NCI-H187 (cell line): Measurements from ENCODE around the gene NTN1.
"Not testable (repeated sequence)": the region's sequence is repeated elsewhere in the genome, so short reads cannot be mapped to it uniquely, and the experiment has no call there.

Experiments used
- DNase-seq, 2 experiments: peaks; one replicate each; lab custom pipeline; 2025; lab: John Stamatoyannopoulos, UW

NTN1 gene

GRCh38 chr17:9021158-9021991 lies at the start of gene NTN1:
Gene NTN1, plus strand, starts transcription at chr17:9021510. Its CDS starts 864 bp downstream, at chr17:9022374.
- DNase-seq = no peak

- no peak for DNase-seq
These were observed 46.1 kb upstream of the NTN1 start for GRCh38 chr17:8975091-8975725.

- DNase-seq = no peak
These were observed 44.7 kb upstream of the NTN1 start for GRCh38 chr17:8976638-8977037.

- no peak for DNase-seq
These were observed 41.6 kb upstream of the NTN1 start for GRCh38 chr17:8979715-8980114.

GRCh38 chr17:8981443-8981842 lies 39.9 kb upstream of the NTN1 start:
- DNase-seq = no peak

- not testable (repeated sequence) for DNase-seq
These were observed 37.1 kb upstream of the NTN1 start for GRCh38 chr17:8984225-8984624.

GRCh38 chr17:8985054-8985701 lies 36.1 kb upstream of the NTN1 start:
- DNase-seq = no peak

- DNase-seq = no peak
These were observed 35.0 kb upstream of the NTN1 start for GRCh38 chr17:8986295-8986694.

GRCh38 chr17:8988263-8988935 lies 32.9 kb upstream of the NTN1 start:
- DNase-seq = not testable (repeated sequence)

- DNase-seq = no peak
These were observed 29.6 kb upstream of the NTN1 start for GRCh38 chr17:8991514-8992285.

GRCh38 chr17:8994319-8994718 lies 27.0 kb upstream of the NTN1 start:
- no peak for DNase-seq

- DNase-seq = no peak
These were observed 25.6 kb upstream of the NTN1 start for GRCh38 chr17:8995711-8996110.

- no peak for DNase-seq
These were observed 23.2 kb upstream of the NTN1 start for GRCh38 chr17:8997994-8998628.

GRCh38 chr17:9001559-9001958 lies 19.8 kb upstream of the NTN1 start:
- DNase-seq = no peak

GRCh38 chr17:9002227-9002605 lies 19.1 kb upstream of the NTN1 start:
- DNase-seq = no peak

- no peak for DNase-seq
These were observed 18.5 kb upstream of the NTN1 start for GRCh38 chr17:9002606-9003354.

- DNase-seq = no peak
These were observed 17.8 kb upstream of the NTN1 start for GRCh38 chr17:9003355-9004131.

GRCh38 chr17:9004132-9004960 lies 17.0 kb upstream of the NTN1 start:
- no peak for DNase-seq

- no peak for DNase-seq
These were observed 16.4 kb upstream of the NTN1 start for GRCh38 chr17:9004961-9005285.
